ENCODE measurements around the gene INPP5D. TPM values are rescaled to one million over a fixed set of nuclear protein-coding genes. Genes with fewer than 3 reads are reported as not detected.

INPP5D gene
- total and polyA plus RNA-seq, 2 of the 13 experiments (the other 11 are each of a cell fraction or from before 2014, with no cell fraction given): 16.7 to 18.0 TPM

DNA sequence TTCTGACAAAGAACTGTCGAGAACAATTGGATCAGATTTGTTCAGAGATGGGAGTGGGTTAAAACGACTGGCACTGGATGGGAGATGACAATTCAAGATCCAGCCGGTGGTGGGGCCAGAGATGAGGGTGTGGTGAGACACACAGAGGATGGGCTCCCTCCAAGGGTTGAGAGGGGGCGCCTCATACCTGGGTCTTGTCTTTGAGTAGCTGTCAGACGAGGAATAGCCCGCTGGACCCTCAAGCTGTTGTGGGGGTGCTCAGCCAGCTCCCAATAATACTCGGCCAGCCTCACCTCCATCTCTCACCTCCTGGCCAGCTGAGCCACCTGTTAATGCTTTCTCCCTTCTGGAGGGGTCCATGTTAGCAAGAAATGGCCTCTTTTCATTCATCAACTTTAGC, 14.0 kb downstream of the INPP5D start (continued):
- TF ChIP-seq, protein P1, sequence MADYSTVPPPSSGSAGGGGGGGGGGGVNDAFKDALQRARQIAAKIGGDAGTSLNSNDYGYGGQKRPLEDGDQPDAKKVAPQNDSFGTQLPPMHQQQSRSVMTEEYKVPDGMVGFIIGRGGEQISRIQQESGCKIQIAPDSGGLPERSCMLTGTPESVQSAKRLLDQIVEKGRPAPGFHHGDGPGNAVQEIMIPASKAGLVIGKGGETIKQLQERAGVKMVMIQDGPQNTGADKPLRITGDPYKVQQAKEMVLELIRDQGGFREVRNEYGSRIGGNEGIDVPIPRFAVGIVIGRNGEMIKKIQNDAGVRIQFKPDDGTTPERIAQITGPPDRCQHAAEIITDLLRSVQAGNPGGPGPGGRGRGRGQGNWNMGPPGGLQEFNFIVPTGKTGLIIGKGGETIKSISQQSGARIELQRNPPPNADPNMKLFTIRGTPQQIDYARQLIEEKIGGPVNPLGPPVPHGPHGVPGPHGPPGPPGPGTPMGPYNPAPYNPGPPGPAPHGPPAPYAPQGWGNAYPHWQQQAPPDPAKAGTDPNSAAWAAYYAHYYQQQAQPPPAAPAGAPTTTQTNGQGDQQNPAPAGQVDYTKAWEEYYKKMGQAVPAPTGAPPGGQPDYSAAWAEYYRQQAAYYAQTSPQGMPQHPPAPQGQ (CRISPR knock-in tag; IDR thresholded peaks at IDR 0.05; ENCODE audit: borderline replicate concordance): no peak
- TF ChIP-seq MED1 (CRISPR knock-in tag; IDR thresholded peaks at IDR 0.05): no peak
- TF ChIP-seq NFYB (CRISPR knock-in tag; IDR thresholded peaks at IDR 0.05): no peak

GRCh38 chr2:233075141-233075965, 15.2 kb downstream of the INPP5D start:
- FAIRE-seq: no peak
- no peak overlapping the region for H3K4me3 ChIP-seq (replicated peaks in 1 of 3; ENCODE audit: insufficient read depth in 1 of 3, low read depth in 2 of 3, low read length in 3 of 3)
- peaks cover 5% of the 10 kb centered on the region for H3K9me3 ChIP-seq (ENCODE audit: low read length)
- DNase-seq (ENCODE audit: low spot score): peak; percentile 39
- ChIA-PET POLR2A (interaction anchor here (0.7 kb wide), 1 partner anchor 11 kb away, joined by 3 read pairs; no protein-coding TSS in a partner anchor), CTCF (ENCODE audit: low intra/inter-chr PET ratio, low total read pairs) (no interaction called here)
- no peaks in the 10 kb centered on the region for H4K20me1 ChIP-seq (ENCODE audit: insufficient read depth, low read length)
- no peak overlapping the region for H3K27ac ChIP-seq (ENCODE audit: extremely low read length, insufficient read depth, low read length)
- intact Hi-C loops (cut with micrococcal nuclease; ENCODE audit: unreplicated experiment): no loop called here
- ATAC-seq: peak; percentile 57
- no peak overlapping the region for H3K9ac ChIP-seq (ENCODE audit: insufficient read depth, low read depth, low read length)
- no peaks in the 10 kb centered on the region for H3K27me3 ChIP-seq (ENCODE audit: control insufficient read depth in 1 of 2, insufficient read depth in 2 of 2, low read length in 2 of 2)
- H2AFZ ChIP-seq (ENCODE audit: low read length): no peak overlapping the region
- peaks cover 16% of the 10 kb centered on the region for H3K4me1 ChIP-seq (ENCODE audit: insufficient read depth, low read length)
- TF ChIP-seq, protein P2, sequence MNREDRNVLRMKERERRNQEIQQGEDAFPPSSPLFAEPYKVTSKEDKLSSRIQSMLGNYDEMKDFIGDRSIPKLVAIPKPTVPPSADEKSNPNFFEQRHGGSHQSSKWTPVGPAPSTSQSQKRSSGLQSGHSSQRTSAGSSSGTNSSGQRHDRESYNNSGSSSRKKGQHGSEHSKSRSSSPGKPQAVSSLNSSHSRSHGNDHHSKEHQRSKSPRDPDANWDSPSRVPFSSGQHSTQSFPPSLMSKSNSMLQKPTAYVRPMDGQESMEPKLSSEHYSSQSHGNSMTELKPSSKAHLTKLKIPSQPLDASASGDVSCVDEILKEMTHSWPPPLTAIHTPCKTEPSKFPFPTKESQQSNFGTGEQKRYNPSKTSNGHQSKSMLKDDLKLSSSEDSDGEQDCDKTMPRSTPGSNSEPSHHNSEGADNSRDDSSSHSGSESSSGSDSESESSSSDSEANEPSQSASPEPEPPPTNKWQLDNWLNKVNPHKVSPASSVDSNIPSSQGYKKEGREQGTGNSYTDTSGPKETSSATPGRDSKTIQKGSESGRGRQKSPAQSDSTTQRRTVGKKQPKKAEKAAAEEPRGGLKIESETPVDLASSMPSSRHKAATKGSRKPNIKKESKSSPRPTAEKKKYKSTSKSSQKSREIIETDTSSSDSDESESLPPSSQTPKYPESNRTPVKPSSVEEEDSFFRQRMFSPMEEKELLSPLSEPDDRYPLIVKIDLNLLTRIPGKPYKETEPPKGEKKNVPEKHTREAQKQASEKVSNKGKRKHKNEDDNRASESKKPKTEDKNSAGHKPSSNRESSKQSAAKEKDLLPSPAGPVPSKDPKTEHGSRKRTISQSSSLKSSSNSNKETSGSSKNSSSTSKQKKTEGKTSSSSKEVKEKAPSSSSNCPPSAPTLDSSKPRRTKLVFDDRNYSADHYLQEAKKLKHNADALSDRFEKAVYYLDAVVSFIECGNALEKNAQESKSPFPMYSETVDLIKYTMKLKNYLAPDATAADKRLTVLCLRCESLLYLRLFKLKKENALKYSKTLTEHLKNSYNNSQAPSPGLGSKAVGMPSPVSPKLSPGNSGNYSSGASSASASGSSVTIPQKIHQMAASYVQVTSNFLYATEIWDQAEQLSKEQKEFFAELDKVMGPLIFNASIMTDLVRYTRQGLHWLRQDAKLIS (CRISPR knock-in tag; IDR thresholded peaks at IDR 0.05): no peak
- peak; percentile 52 for TF ChIP-seq MNT (IDR thresholded peaks at IDR 0.05)
- BruUV-seq (replicated peaks): no TSS peak
- peaks cover 3 to 11% of the 10 kb centered on the region in 2 experiments; a peak in 3 of 5 replicates for H3K36me3 ChIP-seq (replicated peaks in 1 of 2; ENCODE audit: control insufficient read depth in 1 of 2, insufficient read depth in 2 of 2, low read length in 2 of 2)
- WGBS (ENCODE audit: low lambda C conversion rate): 79% methylated on average over 6 of the region's 6 CpGs
- no peak overlapping the region for H3K4me2 ChIP-seq (ENCODE audit: low read depth, low read length)
- H3K79me2 ChIP-seq (ENCODE audit: insufficient read depth, low read length): no peaks in the 10 kb centered on the region
- in situ Hi-C loops (cut with HindIII; ENCODE audit: extremely low pct_ligation_motif_present, low pct_unique_long_range_greater_than_20kb): no loop called here
